Measurements from ENCODE around the gene ANKRD18A. TPM values are rescaled to one million over a fixed set of nuclear protein-coding genes. Genes with fewer than 3 reads are reported as not detected.

The ANKRD18A gene
- total and polyA plus RNA-seq, 10 of the 15 experiments (the other 5 are each of a cell fraction or from before 2014, with no cell fraction given), result 0.37 TPM; not detected in 9

GRCh38 chr9:38642951-38643814, 22.8 kb upstream of the ANKRD18A start:
- SMC1A ChIA-PET (ENCODE audit: uncharacterized antibody, unreplicated experiment), result interaction anchor here (0.7 to 2.6 kb wide), 7 partner anchors 23 to 397 kb away, joined by 4 to 20 read pairs (median 7); no protein-coding TSS in a partner anchor
- no peak overlapping the region for H3K9ac ChIP-seq (ENCODE audit: control insufficient read depth, insufficient read depth, low read length)

GRCh38 chr9:38641985-38642864, 21.8 kb upstream of the ANKRD18A start:
- in situ Hi-C loops (cut with MboI), result loop anchor here (10.0 kb wide), 1 partner anchor 63 kb away; no protein-coding TSS in a partner anchor
- CTCF ChIA-PET, result interaction anchor here (1.0 to 6.8 kb wide), 10 partner anchors 12 to 225 kb away, joined by 3 to 77 read pairs (median 4); no protein-coding TSS in a partner anchor
- RAD21 ChIA-PET (ENCODE audit: unreplicated experiment), result interaction anchor here (0.8 to 5.2 kb wide), 6 partner anchors 12 to 66 kb away, joined by 3 to 44 read pairs (median 4); no protein-coding TSS in a partner anchor
- Histone ChIP-seq H2AFZ (ENCODE audit: control insufficient read depth, low read depth, low read length) (no peak overlapping the region), H3K4me3 (no peak overlapping the region), H3K27ac (ENCODE audit: control insufficient read depth, insufficient read depth) (no peak overlapping the region), H3K4me2 (ENCODE audit: control insufficient read depth, insufficient read depth) (no peak overlapping the region), H3K9me3 (replicated peaks; ENCODE audit: control insufficient read depth, insufficient read depth, low read length) (no peaks in the 10 kb centered on the region), H3K27me3 (replicated peaks in 1 of 2; ENCODE audit: control insufficient read depth in 2 of 2, insufficient read depth in 2 of 2, low read length in 1 of 2) (no peaks in the 10 kb centered on the region), H3K79me2 (ENCODE audit: control insufficient read depth, insufficient read depth, low read length) (no peaks in the 10 kb centered on the region), H3K36me3 (ENCODE audit: control insufficient read depth in 2 of 2, insufficient read depth in 2 of 2, low read length in 1 of 2) (no peaks in the 10 kb centered on the region), H4K20me1 (ENCODE audit: control insufficient read depth, insufficient read depth) (no peaks in the 10 kb centered on the region), H3K9ac (ENCODE audit: control insufficient read depth, insufficient read depth, low read length) (no peak overlapping the region), H3K4me1 (ENCODE audit: control insufficient read depth, insufficient read depth, low read length) (no peaks in the 10 kb centered on the region)
- intact Hi-C loops (cut with micrococcal nuclease; ENCODE audit: unreplicated experiment), result loop anchor here (5.0 kb wide), 1 partner anchor 65 kb away; no protein-coding TSS in a partner anchor
- BruUV-seq (replicated peaks), result no TSS peak
- POLR2A ChIA-PET, result interaction anchor here (0.6 kb wide), 1 partner anchor 488 kb away, joined by 3 read pairs; no protein-coding TSS in a partner anchor
- ATAC-seq, result peak; percentile 89
- 34% methylated on average over 12 of the region's 12 CpGs for WGBS (ENCODE audit: insufficient coverage, insufficient replicate concordance, low lambda C conversion rate, missing lambda C conversion rate)
- no peak for FAIRE-seq
- DNase-seq (ENCODE audit: low read depth, low spot score), result no peak
- SMC1A ChIA-PET (ENCODE audit: uncharacterized antibody, unreplicated experiment), result interaction anchor here (1.3 to 2.6 kb wide), 6 partner anchors 8 to 67 kb away, joined by 5 to 20 read pairs (median 9); no protein-coding TSS in a partner anchor
- peak; percentile 30 to 54 (median 37); a peak in 5 of 6 replicates for TF ChIP-seq CTCF (IDR thresholded peaks at IDR 0.05 in 2 of 3, conservative IDR thresholded peaks at IDR 0.05 in 1 of 3; ENCODE audit: control insufficient read depth in 2 of 3, extremely low read depth in 1 of 3, insufficient read depth in 1 of 3, low read depth in 3 of 3, low read length in 3 of 3)
- TF ChIP-seq EP300 (IDR thresholded peaks at IDR 0.05; ENCODE audit: borderline replicate concordance in 1 of 2, control insufficient read depth in 1 of 2, low read depth in 2 of 2, low read length in 2 of 2), result no peak
- peak; percentile 65 for TF ChIP-seq RAD21 (IDR thresholded peaks at IDR 0.05; ENCODE audit: insufficient read depth, low read depth, low read length)
- TF ChIP-seq PKNOX1 (IDR thresholded peaks at IDR 0.05), result peak; percentile 79

More at GRCh38 chr9:38642951-38643814, 22.8 kb upstream of the ANKRD18A start:
- FAIRE-seq, result no peak
- POLR2A ChIA-PET, result interaction anchor here (0.6 to 0.8 kb wide), 2 partner anchors 11 to 487 kb away, joined by 3 to 4 read pairs; no protein-coding TSS in a partner anchor
- no peaks in the 10 kb centered on the region for H3K36me3 ChIP-seq (ENCODE audit: control insufficient read depth in 2 of 2, insufficient read depth in 2 of 2, low read length in 1 of 2)
- H3K4me1 ChIP-seq (ENCODE audit: control insufficient read depth, insufficient read depth, low read length), result no peaks in the 10 kb centered on the region
- no peak; the same call in 2 of the 3 replicates for ATAC-seq
- no peak overlapping the region for H3K27ac ChIP-seq (ENCODE audit: control insufficient read depth, insufficient read depth)
- RAD21 ChIA-PET (ENCODE audit: unreplicated experiment), result interaction anchor here (0.6 to 5.2 kb wide), 7 partner anchors 28 to 66 kb away, joined by 3 to 44 read pairs (median 4); no protein-coding TSS in a partner anchor
- H2AFZ ChIP-seq (ENCODE audit: control insufficient read depth, low read depth, low read length), result peak overlapping the region; percentile 21
- in situ Hi-C loops (cut with MboI) (loop anchor here (10.0 kb wide), 1 partner anchor 62 kb away; no protein-coding TSS in a partner anchor), intact Hi-C loops (cut with micrococcal nuclease; ENCODE audit: unreplicated experiment) (loop anchor here (5.0 kb wide), 1 partner anchor 64 kb away; no protein-coding TSS in a partner anchor)
- H4K20me1 ChIP-seq (ENCODE audit: control insufficient read depth, insufficient read depth), result no peaks in the 10 kb centered on the region
- no peaks in the 10 kb centered on the region for H3K27me3 ChIP-seq (replicated peaks in 1 of 2; ENCODE audit: control insufficient read depth in 2 of 2, insufficient read depth in 2 of 2, low read length in 1 of 2)
- TF ChIP-seq HDGF (IDR thresholded peaks at IDR 0.05), result no peak
- WGBS (ENCODE audit: insufficient coverage, insufficient replicate concordance, low lambda C conversion rate, missing lambda C conversion rate), result 55% methylated on average over 18 of the region's 18 CpGs
- no peaks in the 10 kb centered on the region for H3K79me2 ChIP-seq (ENCODE audit: control insufficient read depth, insufficient read depth, low read length)
- DNase-seq (ENCODE audit: low read depth, low spot score), result no peak
- no peak overlapping the region for H3K4me2 ChIP-seq (ENCODE audit: control insufficient read depth, insufficient read depth)
- CTCF ChIA-PET, result interaction anchor here (1.4 to 6.8 kb wide), 8 partner anchors 10 to 226 kb away, joined by 3 to 77 read pairs (median 6); no protein-coding TSS in a partner anchor
- H3K9me3 ChIP-seq (replicated peaks; ENCODE audit: control insufficient read depth, insufficient read depth, low read length), result no peaks in the 10 kb centered on the region
- no peak overlapping the region for H3K4me3 ChIP-seq
- no TSS peak for BruUV-seq (replicated peaks)

Data from GM12878 (cell line).